ENCODE measurements around the gene MMP17.
A peak's percentile ranks its signal among the peaks of the same experiment; 100 is the strongest.

Gene MMP17

DNA sequence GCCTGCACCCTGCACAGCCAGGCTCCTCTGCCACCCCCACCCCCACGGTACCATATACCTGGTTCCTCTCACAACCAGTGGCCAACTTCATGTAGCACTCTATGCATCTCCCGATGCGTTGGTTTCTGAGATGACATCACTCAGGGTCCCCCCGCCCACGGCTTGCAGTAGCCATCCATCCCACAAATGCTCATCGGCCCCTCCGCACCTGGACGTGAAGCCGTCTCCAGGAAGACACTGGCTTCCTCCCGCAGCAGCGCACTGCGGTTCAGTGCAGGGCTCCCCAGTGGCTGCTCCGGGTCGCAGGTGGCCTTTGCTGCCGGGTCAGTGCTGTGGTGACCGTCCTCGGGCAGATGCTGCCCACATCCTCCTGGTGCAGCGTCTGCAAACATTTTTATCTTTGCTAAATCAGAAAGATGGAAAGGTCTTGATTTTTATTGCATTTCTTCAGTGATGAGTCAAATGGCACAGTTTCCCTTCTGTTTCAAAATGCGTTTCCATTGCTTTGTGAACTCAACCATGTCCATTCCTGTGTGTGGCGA is 27.5 kb upstream of the MMP17 start:
- TF ChIP-seq POLR2AphosphoS5 (IDR thresholded peaks at IDR 0.05; ENCODE audit: low read depth) = peak; percentile 28; the same call in 1 of the 2 replicates
- no peak for TF ChIP-seq GABPA (IDR thresholded peaks at IDR 0.05; ENCODE audit: low read depth)
- no peak overlapping the region for H3K27ac ChIP-seq (replicated peaks)
- no peaks in the 10 kb centered on the region for H3K27me3 ChIP-seq (ENCODE audit: insufficient read depth, poor library complexity, severe bottlenecking)
- no peak for DNase-seq (ENCODE audit: low read depth in 1 of 2, low spot score in 1 of 2)
- H3K4me3 ChIP-seq (replicated peaks; ENCODE audit: insufficient read depth, low read length) = no peak overlapping the region

DNA sequence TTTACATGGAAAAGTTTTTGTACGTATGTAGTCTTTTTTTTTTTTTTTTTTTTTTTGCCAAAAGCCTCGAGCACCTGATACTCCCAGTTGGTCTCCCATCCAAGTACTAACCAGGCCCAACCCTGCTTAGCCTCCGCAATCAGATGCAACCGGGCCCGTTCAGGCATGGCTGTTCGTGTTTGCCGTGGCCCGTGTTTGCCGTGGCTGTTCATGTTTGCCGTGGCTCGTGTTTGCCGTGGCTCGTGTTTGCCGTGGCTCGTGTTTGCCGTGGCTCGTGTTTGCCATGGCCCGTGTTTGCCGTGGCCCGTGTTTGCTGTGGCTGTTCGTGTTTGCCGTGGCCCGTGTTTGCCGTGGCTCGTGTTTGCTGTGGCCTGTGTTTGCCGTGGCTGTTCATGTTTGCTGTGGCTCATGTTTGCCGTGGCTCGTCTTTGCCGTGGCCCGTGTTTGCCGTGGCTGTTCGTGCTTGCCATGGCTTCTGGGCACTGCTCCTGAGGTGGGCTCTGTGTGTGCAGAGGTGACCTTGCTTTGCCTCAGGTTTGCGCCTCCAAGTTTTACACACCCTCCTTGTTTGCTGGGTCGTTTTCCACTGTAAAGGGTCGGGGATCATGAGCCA is 26.8 kb upstream of the MMP17 start:
- Histone ChIP-seq H3K27ac (replicated peaks) (no peak overlapping the region), H3K27me3 (ENCODE audit: insufficient read depth, poor library complexity, severe bottlenecking) (no peaks in the 10 kb centered on the region), H3K4me3 (replicated peaks; ENCODE audit: insufficient read depth, low read length) (no peak overlapping the region)
- no peak for DNase-seq (ENCODE audit: low read depth in 1 of 2, low spot score in 1 of 2)
- TF ChIP-seq, protein P1, sequence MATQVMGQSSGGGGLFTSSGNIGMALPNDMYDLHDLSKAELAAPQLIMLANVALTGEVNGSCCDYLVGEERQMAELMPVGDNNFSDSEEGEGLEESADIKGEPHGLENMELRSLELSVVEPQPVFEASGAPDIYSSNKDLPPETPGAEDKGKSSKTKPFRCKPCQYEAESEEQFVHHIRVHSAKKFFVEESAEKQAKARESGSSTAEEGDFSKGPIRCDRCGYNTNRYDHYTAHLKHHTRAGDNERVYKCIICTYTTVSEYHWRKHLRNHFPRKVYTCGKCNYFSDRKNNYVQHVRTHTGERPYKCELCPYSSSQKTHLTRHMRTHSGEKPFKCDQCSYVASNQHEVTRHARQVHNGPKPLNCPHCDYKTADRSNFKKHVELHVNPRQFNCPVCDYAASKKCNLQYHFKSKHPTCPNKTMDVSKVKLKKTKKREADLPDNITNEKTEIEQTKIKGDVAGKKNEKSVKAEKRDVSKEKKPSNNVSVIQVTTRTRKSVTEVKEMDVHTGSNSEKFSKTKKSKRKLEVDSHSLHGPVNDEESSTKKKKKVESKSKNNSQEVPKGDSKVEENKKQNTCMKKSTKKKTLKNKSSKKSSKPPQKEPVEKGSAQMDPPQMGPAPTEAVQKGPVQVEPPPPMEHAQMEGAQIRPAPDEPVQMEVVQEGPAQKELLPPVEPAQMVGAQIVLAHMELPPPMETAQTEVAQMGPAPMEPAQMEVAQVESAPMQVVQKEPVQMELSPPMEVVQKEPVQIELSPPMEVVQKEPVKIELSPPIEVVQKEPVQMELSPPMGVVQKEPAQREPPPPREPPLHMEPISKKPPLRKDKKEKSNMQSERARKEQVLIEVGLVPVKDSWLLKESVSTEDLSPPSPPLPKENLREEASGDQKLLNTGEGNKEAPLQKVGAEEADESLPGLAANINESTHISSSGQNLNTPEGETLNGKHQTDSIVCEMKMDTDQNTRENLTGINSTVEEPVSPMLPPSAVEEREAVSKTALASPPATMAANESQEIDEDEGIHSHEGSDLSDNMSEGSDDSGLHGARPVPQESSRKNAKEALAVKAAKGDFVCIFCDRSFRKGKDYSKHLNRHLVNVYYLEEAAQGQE (IDR thresholded peaks at IDR 0.05; ENCODE audit: insufficient replicate concordance, low read depth) = no peak
- TF ChIP-seq GABPA (IDR thresholded peaks at IDR 0.05; ENCODE audit: low read depth) = no peak
- no peak for TF ChIP-seq POLR2AphosphoS5 (IDR thresholded peaks at IDR 0.05; ENCODE audit: low read depth)
- TF ChIP-seq SPI1 (IDR thresholded peaks at IDR 0.05; ENCODE audit: borderline replicate concordance, low read depth) = no peak
- TF ChIP-seq, protein P2, sequence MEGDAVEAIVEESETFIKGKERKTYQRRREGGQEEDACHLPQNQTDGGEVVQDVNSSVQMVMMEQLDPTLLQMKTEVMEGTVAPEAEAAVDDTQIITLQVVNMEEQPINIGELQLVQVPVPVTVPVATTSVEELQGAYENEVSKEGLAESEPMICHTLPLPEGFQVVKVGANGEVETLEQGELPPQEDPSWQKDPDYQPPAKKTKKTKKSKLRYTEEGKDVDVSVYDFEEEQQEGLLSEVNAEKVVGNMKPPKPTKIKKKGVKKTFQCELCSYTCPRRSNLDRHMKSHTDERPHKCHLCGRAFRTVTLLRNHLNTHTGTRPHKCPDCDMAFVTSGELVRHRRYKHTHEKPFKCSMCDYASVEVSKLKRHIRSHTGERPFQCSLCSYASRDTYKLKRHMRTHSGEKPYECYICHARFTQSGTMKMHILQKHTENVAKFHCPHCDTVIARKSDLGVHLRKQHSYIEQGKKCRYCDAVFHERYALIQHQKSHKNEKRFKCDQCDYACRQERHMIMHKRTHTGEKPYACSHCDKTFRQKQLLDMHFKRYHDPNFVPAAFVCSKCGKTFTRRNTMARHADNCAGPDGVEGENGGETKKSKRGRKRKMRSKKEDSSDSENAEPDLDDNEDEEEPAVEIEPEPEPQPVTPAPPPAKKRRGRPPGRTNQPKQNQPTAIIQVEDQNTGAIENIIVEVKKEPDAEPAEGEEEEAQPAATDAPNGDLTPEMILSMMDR (IDR thresholded peaks at IDR 0.05; ENCODE audit: insufficient read depth, low read length) = no peak

DNA sequence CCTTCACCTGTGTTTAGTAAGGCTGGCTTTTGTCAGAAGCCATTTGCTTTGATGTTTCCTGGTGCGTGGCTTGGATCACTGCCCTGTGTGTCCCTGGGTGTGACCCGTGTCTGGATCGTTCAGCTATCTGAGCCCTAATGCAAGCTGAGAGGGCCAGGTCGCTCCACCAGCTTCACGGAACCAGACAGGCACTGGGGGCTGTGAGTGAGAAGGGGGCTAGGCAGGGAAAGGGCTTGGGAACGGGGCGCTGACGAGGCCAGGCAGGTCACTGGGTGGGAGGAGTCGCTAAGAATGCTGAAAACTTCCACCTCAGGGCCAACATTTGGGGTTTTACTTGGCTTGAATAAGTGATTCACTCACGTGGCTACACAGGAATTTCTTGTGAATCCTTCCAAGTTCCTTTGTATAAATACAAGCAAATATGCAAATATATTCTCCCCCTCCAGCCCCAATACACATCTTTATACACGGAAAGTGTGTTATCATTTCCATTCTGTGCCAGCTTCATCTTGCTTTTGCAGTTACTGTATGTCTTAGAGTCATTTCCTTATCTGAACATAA is 24.2 kb upstream of the MMP17 start:
- H3K27ac ChIP-seq (replicated peaks) = no peak overlapping the region

DNA sequence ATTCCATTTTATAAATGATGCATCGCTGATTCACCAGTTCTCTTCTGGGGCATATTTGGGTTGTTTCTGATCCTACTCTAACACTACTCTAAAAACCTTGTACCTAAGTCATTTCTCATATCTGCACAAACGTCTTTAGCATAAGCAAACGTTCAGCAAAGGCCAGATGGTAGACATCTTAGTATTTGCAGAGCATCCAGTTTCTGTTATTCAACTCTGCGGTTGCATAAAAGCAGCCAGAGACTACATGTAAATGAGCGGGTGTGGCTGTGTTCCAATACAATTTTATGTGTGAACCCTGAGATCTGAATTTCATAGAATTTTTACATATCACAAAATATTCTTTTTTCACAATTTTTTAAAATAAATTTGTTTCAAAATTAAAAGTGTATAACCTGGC is 22.8 kb upstream of the MMP17 start:
- no peak overlapping the region for H3K27ac ChIP-seq (replicated peaks)
- DNase-seq (ENCODE audit: low read depth in 1 of 2, low spot score in 1 of 2) = no peak
- no peak overlapping the region for H3K4me3 ChIP-seq (replicated peaks; ENCODE audit: insufficient read depth, low read length)
- no peaks in the 10 kb centered on the region for H3K27me3 ChIP-seq (ENCODE audit: insufficient read depth, poor library complexity, severe bottlenecking)
- TF ChIP-seq SPI1 (IDR thresholded peaks at IDR 0.05; ENCODE audit: borderline replicate concordance, low read depth) = no peak
- no peak for TF ChIP-seq POLR2AphosphoS5 (IDR thresholded peaks at IDR 0.05; ENCODE audit: low read depth)
- TF ChIP-seq, protein P1 (IDR thresholded peaks at IDR 0.05; ENCODE audit: insufficient replicate concordance, low read depth) = no peak
- TF ChIP-seq GABPA (IDR thresholded peaks at IDR 0.05; ENCODE audit: low read depth) = no peak
- TF ChIP-seq, protein P2 (IDR thresholded peaks at IDR 0.05; ENCODE audit: insufficient read depth, low read length) = no peak

More for the DNA sequence above, 24.2 kb upstream of the MMP17 start:
- no peak for DNase-seq (ENCODE audit: low read depth in 1 of 2, low spot score in 1 of 2)
- H3K4me3 ChIP-seq (replicated peaks; ENCODE audit: insufficient read depth, low read length) = no peak overlapping the region
- TF ChIP-seq GABPA (IDR thresholded peaks at IDR 0.05; ENCODE audit: low read depth) (no peak), SPI1 (IDR thresholded peaks at IDR 0.05; ENCODE audit: borderline replicate concordance, low read depth) (no peak)
- no peaks in the 10 kb centered on the region for H3K27me3 ChIP-seq (ENCODE audit: insufficient read depth, poor library complexity, severe bottlenecking)

All from HL-60 (cell line).